Cardiac fibroblast (primary cell): ENCODE measurements around the gene ENTPD2.

Experiments used
- DNase-seq, 2 donors: peaks; one replicate each; pipeline versions ENCODE4 v3.0.0 to v3.0.0-alpha.2; 2010; ENCODE audit warnings: low read depth in 2 of 2
- H3K4me3 ChIP-seq, 2 donors: replicated peaks in 1 of 2; 1 replicate in 1 of 2; 2 replicates in 1 of 2; pipeline ENCODE4 v1.5.1; 2011; ENCODE audit warnings: low read depth in 2 of 2, low read length in 2 of 2, mild to moderate bottlenecking in 2 of 2, moderate library complexity in 1 of 2
- TF ChIP-seq, protein P1 (sequence below): IDR thresholded peaks from one replicate; pipeline ENCODE4 v1.5.1; 2011; ENCODE audit warnings: low read depth, mild to moderate bottlenecking, low read length, inconsistent platforms

ENTPD2 gene

DNA sequence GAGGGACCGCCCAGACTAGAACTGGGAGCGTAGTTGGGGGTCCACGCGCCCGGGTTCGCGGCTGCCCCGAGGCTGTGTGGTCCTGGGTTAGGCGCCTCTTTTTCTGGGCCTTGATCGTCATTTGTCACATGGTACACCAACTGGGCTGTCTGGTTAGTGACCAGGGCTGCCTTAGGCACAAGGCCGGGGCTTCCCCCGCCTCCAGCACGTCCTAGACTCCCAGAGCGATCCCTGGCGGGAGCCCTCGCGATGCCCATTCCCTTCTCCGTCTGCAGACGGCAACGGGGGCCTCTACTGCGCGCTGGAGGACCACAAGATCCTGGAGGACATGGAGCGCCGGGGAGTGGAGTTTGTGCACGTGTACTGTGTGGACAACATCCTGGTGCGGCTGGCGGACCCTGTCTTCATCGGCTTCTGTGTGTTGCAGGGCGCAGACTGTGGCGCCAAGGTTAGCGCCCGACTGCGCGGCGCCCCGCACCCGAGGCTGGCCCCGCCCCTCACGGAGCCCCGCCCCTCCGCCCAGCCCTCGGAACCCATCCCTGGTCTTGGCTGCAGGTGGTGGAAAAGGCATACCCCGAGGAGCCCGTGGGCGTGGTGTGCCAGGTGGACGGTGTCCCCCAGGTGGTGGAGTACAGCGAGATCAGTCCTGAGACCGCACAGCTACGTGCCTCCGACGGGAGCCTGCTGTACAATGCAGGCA lies 25.0 kb upstream of the ENTPD2 start:
- H3K4me3 ChIP-seq = peak overlapping the region; percentile 70 to 87
- TF ChIP-seq, protein P1, sequence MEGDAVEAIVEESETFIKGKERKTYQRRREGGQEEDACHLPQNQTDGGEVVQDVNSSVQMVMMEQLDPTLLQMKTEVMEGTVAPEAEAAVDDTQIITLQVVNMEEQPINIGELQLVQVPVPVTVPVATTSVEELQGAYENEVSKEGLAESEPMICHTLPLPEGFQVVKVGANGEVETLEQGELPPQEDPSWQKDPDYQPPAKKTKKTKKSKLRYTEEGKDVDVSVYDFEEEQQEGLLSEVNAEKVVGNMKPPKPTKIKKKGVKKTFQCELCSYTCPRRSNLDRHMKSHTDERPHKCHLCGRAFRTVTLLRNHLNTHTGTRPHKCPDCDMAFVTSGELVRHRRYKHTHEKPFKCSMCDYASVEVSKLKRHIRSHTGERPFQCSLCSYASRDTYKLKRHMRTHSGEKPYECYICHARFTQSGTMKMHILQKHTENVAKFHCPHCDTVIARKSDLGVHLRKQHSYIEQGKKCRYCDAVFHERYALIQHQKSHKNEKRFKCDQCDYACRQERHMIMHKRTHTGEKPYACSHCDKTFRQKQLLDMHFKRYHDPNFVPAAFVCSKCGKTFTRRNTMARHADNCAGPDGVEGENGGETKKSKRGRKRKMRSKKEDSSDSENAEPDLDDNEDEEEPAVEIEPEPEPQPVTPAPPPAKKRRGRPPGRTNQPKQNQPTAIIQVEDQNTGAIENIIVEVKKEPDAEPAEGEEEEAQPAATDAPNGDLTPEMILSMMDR = no peak
- no peak for DNase-seq

DNA sequence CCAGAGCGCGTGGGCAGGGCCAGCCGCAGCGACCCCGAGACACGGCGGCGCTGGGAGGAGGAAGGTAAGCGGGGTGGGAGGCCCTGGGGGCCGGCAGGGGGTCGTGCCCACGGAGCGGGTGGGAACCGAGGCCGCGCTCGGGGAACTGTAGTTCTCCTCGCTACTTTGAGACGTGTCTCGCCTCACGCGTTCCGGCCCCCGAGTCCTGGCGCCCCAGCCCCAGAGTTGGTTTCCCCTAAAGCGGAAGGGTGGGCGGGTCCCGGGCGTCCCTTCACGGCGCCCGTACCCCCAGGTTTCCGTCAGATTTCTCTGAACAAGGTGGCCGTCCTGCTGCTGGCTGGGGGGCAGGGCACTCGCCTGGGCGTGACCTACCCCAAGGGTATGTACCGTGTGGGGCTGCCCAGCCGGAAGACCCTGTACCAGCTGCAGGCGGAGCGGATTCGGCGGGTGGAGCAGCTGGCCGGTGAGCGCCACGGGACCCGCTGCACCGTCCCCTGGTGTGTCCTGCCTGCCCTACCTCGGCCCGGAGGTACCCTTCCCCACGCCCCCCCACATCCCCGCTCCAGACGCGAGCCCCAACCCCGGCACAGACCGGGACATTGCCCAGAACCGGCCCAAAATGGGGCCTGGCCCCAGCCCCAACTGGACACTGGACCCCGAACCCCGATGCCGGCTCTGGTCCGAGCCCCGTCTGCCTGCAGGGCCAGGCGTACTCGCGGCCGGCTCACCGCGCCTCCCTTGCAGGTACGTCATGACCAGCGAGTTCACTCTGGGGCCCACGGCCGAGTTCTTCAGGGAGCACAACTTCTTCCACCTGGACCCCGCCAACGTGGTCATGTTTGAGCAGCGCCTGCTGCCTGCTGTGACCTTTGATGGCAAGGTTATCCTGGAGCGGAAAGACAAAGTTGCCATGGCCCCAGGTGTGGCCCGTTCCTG lies 24.2 kb upstream of the ENTPD2 start:
- H3K4me3 ChIP-seq = peak overlapping the region; percentile 70 to 87
- TF ChIP-seq, protein P1 = no peak
- DNase-seq = no peak

DNA sequence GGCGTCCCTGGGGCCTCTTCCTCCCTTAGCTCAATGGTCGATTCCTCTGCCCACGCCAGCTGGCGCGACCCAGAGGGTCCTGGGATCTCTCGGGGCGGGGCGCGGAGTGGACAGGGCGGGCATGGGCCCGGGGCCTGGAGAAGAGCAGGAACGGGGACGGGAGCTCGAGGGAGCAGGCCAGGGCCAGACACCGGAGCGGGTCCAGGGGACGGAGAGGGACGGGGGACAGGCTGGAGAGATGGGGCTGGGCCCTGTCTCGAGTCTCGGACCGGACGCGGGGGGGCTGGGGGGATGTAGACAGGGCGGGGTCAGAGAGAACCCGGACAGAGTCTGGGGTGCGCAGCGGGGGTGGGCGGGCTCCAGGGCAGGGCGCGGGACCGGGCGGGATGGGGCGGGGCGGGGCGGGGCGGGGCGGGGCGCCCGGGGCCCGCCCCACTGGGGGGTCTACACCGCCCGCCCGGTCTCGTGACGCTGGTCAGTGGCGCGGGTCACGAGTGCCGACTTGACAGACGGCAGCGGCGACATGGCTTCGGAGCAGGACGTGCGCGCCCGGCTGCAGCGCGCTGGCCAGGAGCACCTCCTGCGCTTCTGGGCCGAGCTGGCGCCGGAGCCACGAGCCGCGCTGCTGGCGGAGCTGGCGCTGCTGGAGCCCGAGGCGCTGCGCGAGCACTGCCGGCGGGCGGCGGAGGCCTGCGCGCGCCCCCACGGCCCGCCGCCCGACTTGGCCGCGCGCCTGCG lies 23.3 kb upstream of the ENTPD2 start, which contains the start of gene UAP1L1:
TSS of gene UAP1L1 (plus strand) at position 508 of the 738 bp plus-strand sequence. CDS start at position 524, 16 bp downstream.
- peak; percentile 39 to 73 for DNase-seq
- TF ChIP-seq, protein P1 = no peak
- H3K4me3 ChIP-seq = peak within 1 kb of the TSS; percentile 70 to 87

DNA sequence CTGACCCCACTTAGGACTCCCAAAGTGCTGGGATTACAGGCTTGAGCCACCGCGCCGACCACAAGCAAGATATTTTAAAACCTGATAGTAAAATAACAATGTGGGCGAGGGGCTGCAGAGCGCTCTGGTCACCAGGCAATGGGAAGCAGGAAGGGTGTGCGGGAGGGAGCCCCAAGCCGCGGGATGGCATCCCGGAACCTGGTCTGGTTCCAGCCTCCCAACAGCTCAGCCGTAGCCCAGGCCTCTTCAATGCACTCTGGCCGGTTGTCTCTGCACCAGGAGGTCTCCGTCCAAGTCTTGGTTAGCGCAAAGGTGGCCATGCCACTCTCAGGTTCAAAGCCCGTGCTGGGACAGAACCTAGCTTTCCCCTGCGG lies 22.8 kb upstream of the ENTPD2 start:
- peak overlapping the region; percentile 31 to 36 for H3K4me3 ChIP-seq

DNA sequence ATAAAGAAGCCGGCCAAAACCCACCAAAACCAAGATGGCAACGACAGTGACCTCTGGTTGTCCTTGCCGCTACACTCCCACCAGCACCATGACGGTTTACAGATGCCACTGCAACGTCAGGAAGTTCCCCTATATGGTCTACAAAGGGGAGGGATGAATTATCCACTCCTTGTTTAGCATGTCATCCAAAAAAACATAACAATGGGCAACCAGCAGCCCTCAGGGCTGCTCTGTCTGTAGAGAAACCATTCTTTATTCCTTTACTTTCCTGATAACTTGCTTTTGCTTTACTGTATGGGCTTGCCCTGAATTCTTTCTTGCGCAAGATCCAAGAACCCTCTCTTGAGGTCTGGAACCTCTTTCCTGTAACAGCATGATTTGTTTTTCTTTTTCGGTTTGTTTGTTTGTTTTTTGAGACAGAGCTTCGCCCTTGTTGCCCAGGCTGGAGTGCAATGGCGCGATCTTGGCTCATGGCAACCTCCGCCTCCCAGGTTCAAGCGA lies 21.5 kb upstream of the ENTPD2 start:
- TF ChIP-seq, protein P1 = no peak
- no peak for DNase-seq
- H3K4me3 ChIP-seq = no peak overlapping the region

More for the DNA sequence above, 22.8 kb upstream of the ENTPD2 start:
- DNase-seq = no peak
- TF ChIP-seq, protein P1 = no peak

DNA sequence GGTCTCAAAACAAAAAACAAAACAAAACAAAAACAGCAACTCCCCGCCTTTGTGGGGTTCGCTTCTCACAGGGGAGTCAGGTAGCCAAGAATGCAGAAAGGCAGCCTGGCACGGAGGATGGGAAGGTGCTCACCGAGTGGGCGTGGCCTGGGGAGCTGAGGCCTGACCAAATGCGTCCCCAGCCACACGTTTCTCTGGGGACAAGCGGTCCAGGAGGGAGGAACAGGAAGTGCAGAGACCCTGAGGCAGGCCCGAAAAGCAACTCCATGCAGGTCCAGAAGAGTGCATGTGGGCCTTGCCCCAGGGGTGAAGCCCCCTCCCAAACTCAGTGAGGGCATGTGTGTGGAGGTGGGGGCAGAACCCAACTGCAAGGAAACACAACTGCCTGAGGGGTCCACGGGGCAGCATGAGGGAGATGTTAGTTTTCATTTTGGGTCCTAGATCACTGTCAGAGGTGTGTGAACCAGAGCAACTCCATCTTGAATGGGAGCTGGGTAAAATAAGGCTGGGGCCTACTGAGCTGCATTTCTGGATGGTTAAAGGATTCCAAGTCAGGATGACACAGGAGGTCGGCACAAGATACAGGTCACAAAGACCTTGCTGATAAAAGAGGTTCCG lies 20.9 kb upstream of the ENTPD2 start:
- DNase-seq = no peak
- TF ChIP-seq, protein P1 = no peak
- no peak overlapping the region for H3K4me3 ChIP-seq
